H1 (cell line): ENCODE data around the gene ZNF532. TPM values are rescaled to one million over a fixed set of nuclear protein-coding genes. Genes with fewer than 3 reads are reported as not detected.

ENCODE experiments used
- CTCF ChIA-PET: fragments of 300-600 bp; sonication (Branson Sonifier 250); formaldehyde crosslinking; loops from one replicate; lab custom pipeline; 2021; ENCODE audit not compliant: partially characterized antibody; lab: Charles Lee
- POLR2A ChIA-PET: fragments of 300-600 bp; sonication (Branson Sonifier 250); formaldehyde crosslinking; loops from one replicate; lab custom pipeline; 2021; ENCODE audit warnings: inconsistent platforms; ENCODE audit not compliant: partially characterized antibody; lab: Charles Lee
- DNase-seq, 2 experiments: peaks; one replicate each; pipeline versions ENCODE4 v3.0.0 to v3.0.0-alpha.2; 2010 to 2022; ENCODE audit warnings: low spot score in 2 of 2, low read depth in 1 of 2, mixed read lengths in 1 of 2
- FAIRE-seq: peaks from 2 replicates; lab custom pipeline; 2011; peaks lifted over from hg19 to GRCh38; lab: Jason Lieb, UNC
- H2AFZ ChIP-seq: 2 replicates; pipeline ENCODE4 v1.8.1; 2012; ENCODE audit warnings: low read length, inconsistent platforms
- H2AK5ac ChIP-seq: 2 replicates; pipeline ENCODE4 v1.6.1; 2013; ENCODE audit warnings: low read depth, low read length
- H2BK120ac ChIP-seq: replicated peaks from 2 replicates; pipeline ENCODE3; 2013; ENCODE audit warnings: low read depth, low read length, inconsistent platforms
- H2BK12ac ChIP-seq: 2 replicates; pipeline ENCODE4 v1.6.1; 2013; ENCODE audit warnings: low read depth, low read length
- H2BK15ac ChIP-seq: 2 replicates; pipeline ENCODE4 v1.6.1; 2013; ENCODE audit warnings: low read length
- H2BK20ac ChIP-seq: 2 replicates; pipeline ENCODE4 v1.6.1; 2013; ENCODE audit warnings: low read length
- H2BK5ac ChIP-seq: 2 replicates; pipeline ENCODE4 v1.6.1; 2013; ENCODE audit warnings: low read depth, low read length
- H3K14ac ChIP-seq: 2 replicates; pipeline ENCODE4 v1.6.1; 2013; ENCODE audit warnings: inconsistent platforms; ENCODE audit not compliant: insufficient read length
- H3K18ac ChIP-seq: 2 replicates; pipeline ENCODE4 v1.6.1; 2013; ENCODE audit warnings: low read length; ENCODE audit errors: extremely low read depth
- H3K23ac ChIP-seq: 2 replicates; pipeline ENCODE4 v1.6.1; 2013; ENCODE audit warnings: inconsistent platforms; ENCODE audit not compliant: insufficient read length
- H3K23me2 ChIP-seq: 2 replicates; pipeline ENCODE4 v1.6.1; 2013; ENCODE audit warnings: low read depth, low read length
- H3K27ac ChIP-seq: 2 replicates; pipeline ENCODE4 v1.6.1; 2011; ENCODE audit warnings: low read depth, low read length, inconsistent platforms
- H3K27me3 ChIP-seq, 4 experiments: replicated peaks in 1 of 4; 1 replicate in 1 of 4; 2 replicates in 3 of 4; pipeline versions ENCODE4 v1.6.1 to v1.8.1; 2011 to 2013; ENCODE audit warnings: low read length in 3 of 4, mild to moderate bottlenecking in 3 of 4, inconsistent platforms in 2 of 4, mixed read lengths in 2 of 4, moderate library complexity in 1 of 4; ENCODE audit not compliant: control insufficient read depth in 3 of 4, insufficient read depth in 3 of 4; ENCODE audit errors: extremely low read depth in 1 of 4
- H3K36me3 ChIP-seq, 4 experiments: 2 replicates each; pipeline versions ENCODE4 v1.6.1 to v1.8.1; 2011 to 2013; ENCODE audit warnings: mild to moderate bottlenecking in 4 of 4, low read length in 3 of 4, moderate library complexity in 2 of 4, control low read depth in 1 of 4, inconsistent platforms in 1 of 4; ENCODE audit not compliant: insufficient read depth in 4 of 4, control insufficient read depth in 2 of 4
- H3K4ac ChIP-seq: replicated peaks from 2 replicates; pipeline ENCODE3; 2013; ENCODE audit warnings: low read length, low read depth, mixed read lengths, inconsistent platforms; ENCODE audit not compliant: insufficient read length
- H3K4me1 ChIP-seq, 4 experiments: replicated peaks in 1 of 4; 1 replicate in 1 of 4; 2 replicates in 3 of 4; pipeline versions ENCODE4 v1.6.1 to v1.8.1; 2011 to 2013; ENCODE audit warnings: low read length in 3 of 4, inconsistent platforms in 2 of 4, mixed read lengths in 1 of 4; ENCODE audit not compliant: insufficient read depth in 4 of 4, control insufficient read depth in 3 of 4
- H3K4me2 ChIP-seq, 2 experiments: 2 replicates each; pipeline versions ENCODE4 v1.6.1 to v1.8.1; 2011 to 2013; ENCODE audit warnings: low read depth in 2 of 2, low read length in 2 of 2, control low read depth in 1 of 2, inconsistent platforms in 1 of 2, mild to moderate bottlenecking in 1 of 2; ENCODE audit not compliant: insufficient read depth in 1 of 2
- H3K4me3 ChIP-seq, 4 experiments: fragments of 200-600, 300-600 bp in 1 of 4; sonication (generic), shearing (Covaris generic), sonication (Bioruptor Twin) in 1 of 4; 2 replicates each; pipeline versions ENCODE4 v1.5.1 to v1.8.1; 2011 to 2016; ENCODE audit warnings: low read length in 4 of 4, low read depth in 3 of 4, control low read depth in 2 of 4, inconsistent platforms in 2 of 4, mild to moderate bottlenecking in 2 of 4, mixed read lengths in 1 of 4, moderate library complexity in 1 of 4; ENCODE audit not compliant: insufficient read depth in 2 of 4; ENCODE audit errors: extremely low read depth in 1 of 4
- H3K56ac ChIP-seq: replicated peaks from 2 replicates; pipeline ENCODE3; 2013; ENCODE audit warnings: low read depth, mild to moderate bottlenecking, mixed read lengths, low read length, inconsistent platforms; ENCODE audit not compliant: insufficient read length
- H3K79me1 ChIP-seq: 2 replicates; pipeline ENCODE4 v1.6.1; 2013; ENCODE audit warnings: low read depth, low read length, control low read depth
- H3K79me2 ChIP-seq, 2 experiments: 2 replicates each; pipeline versions ENCODE4 v1.6.1 to v1.8.1; 2012 to 2013; ENCODE audit warnings: low read length in 2 of 2, mild to moderate bottlenecking in 2 of 2, inconsistent platforms in 1 of 2; ENCODE audit not compliant: insufficient read depth in 2 of 2, control insufficient read depth in 1 of 2
- H3K9ac ChIP-seq, 4 experiments: replicated peaks in 1 of 4; 1 replicate in 1 of 4; 2 replicates in 3 of 4; pipeline versions ENCODE4 v1.6.1 to v1.8.1; 2011 to 2013; ENCODE audit warnings: low read depth in 3 of 4, low read length in 3 of 4, control low read depth in 2 of 4, mild to moderate bottlenecking in 2 of 4, moderate library complexity in 2 of 4, inconsistent platforms in 1 of 4; ENCODE audit errors: extremely low read depth in 1 of 4
- H3K9me3 ChIP-seq, 2 experiments: 2 replicates each; pipeline versions ENCODE4 v1.6.1 to v1.8.1; 2012 to 2013; ENCODE audit warnings: mild to moderate bottlenecking in 2 of 2, moderate library complexity in 2 of 2, control low read depth in 1 of 2, inconsistent platforms in 1 of 2, low read depth in 1 of 2, low read length in 1 of 2, mixed read lengths in 1 of 2; ENCODE audit not compliant: insufficient read depth in 2 of 2
- H4K20me1 ChIP-seq, 2 experiments: replicated peaks in 1 of 2; 2 replicates each; pipeline versions ENCODE3 to v1.8.1; 2011 to 2013; ENCODE audit warnings: inconsistent platforms in 2 of 2, low read length in 2 of 2, mild to moderate bottlenecking in 1 of 2; ENCODE audit not compliant: insufficient read depth in 2 of 2, control insufficient read depth in 1 of 2
- H4K5ac ChIP-seq: 2 replicates; pipeline ENCODE4 v1.6.1; 2013; ENCODE audit warnings: low read length, low read depth, mixed read lengths, inconsistent platforms; ENCODE audit not compliant: insufficient read length
- H4K8ac ChIP-seq: 2 replicates; pipeline ENCODE4 v1.8.0; 2013; ENCODE audit warnings: mild to moderate bottlenecking, moderate library complexity, low read length, inconsistent platforms; ENCODE audit not compliant: insufficient read depth; ENCODE audit errors: extremely low read depth
- H4K91ac ChIP-seq: replicated peaks from 2 replicates; pipeline ENCODE3; 2013; ENCODE audit warnings: low read length, mixed read lengths, inconsistent platforms; ENCODE audit not compliant: insufficient read length
- ASH2L ChIP-seq: fragments of 200-600, 300-600 bp; sonication (generic); IDR thresholded peaks from one replicate; pipeline ENCODE4 v1.7.1; 2017; ENCODE audit warnings: low read length
- ATF3 ChIP-seq: IDR thresholded peaks from 2 replicates; pipeline ENCODE4 v1.6.1; 2011; ENCODE audit warnings: low read depth, mild to moderate bottlenecking, low read length; ENCODE audit not compliant: insufficient read depth
- CHD2 ChIP-seq: IDR thresholded peaks from 2 replicates; pipeline ENCODE4 v1.6.1; 2012; ENCODE audit warnings: low read length, improper control_type of control experiment
- JUND ChIP-seq: IDR thresholded peaks from 2 replicates; pipeline ENCODE4 v1.6.1; 2011; ENCODE audit warnings: mild to moderate bottlenecking, improper control_type of control experiment, low read length
- NANOG ChIP-seq: IDR thresholded peaks from 2 replicates; pipeline ENCODE4 v1.6.1; 2011; ENCODE audit warnings: low read length, low read depth, mild to moderate bottlenecking, inconsistent platforms; ENCODE audit not compliant: insufficient read depth, poor library complexity, severe bottlenecking
- SRF ChIP-seq: IDR thresholded peaks from 2 replicates; pipeline ENCODE4 v1.6.1; 2011; ENCODE audit warnings: mild to moderate bottlenecking, low read depth, low read length, moderate library complexity
- TAF7 ChIP-seq: optimal IDR thresholded peaks from 2 replicates; pipeline ENCODE3; 2011; ENCODE audit warnings: low read depth, mild to moderate bottlenecking, inconsistent platforms, low read length, moderate library complexity, borderline replicate concordance
- WGBS, 2 experiments: shearing (Covaris generic) in 1 of 2; methylation state at CpG; one replicate each; pipeline versions ENCODE4 v1.1.6 to v1.1.7; 2013 to 2015; ENCODE audit warnings: low lambda C conversion rate in 2 of 2, mixed read lengths in 2 of 2, inconsistent platforms in 1 of 2, low coverage in 1 of 2, missing lambda C conversion rate in 1 of 2; ENCODE audit not compliant: insufficient replicate concordance in 2 of 2, insufficient coverage in 1 of 2, insufficient read length in 1 of 2; ENCODE audit errors: extremely low coverage in 1 of 2, missing lambda C conversion rate in 1 of 2; 5-methylcytosine and 5-hydroxymethylcytosine counted together
- polyA plus RNA-seq, 7 experiments: library from polyadenylated mRNA; depleted of rRNA in 3 of 7; stranded (reverse) in 5 of 7; unstranded in 2 of 7; fragments of >200 nt in 5 of 7; fragments of 200-250 nt in 2 of 7; gene quantifications; 1 replicate in 5 of 7; 2 replicates in 1 of 7; 4 replicates in 1 of 7; pipeline versions ENCODE4 v1.2.1 to v1.2.3, GENCODE V29; 2011 to 2013; ENCODE audit warnings: missing spikeins in 2 of 7, mixed read lengths in 2 of 7
- total RNA-seq: library from RNA; stranded (reverse); fragmentation: NEBNext Ultra II Directional; extraction: Animal tissue kit (Norgen Biotek cat#: 25700); gene quantifications from 2 replicates; pipeline ENCODE4 v1.2.1, GENCODE V29; 2021

ZNF532 gene
- total and polyA plus RNA-seq, 2 of the 8 experiments (the other 6 are each of a cell fraction or from before 2014, with no cell fraction given): 143 to 240 TPM

GRCh38 chr18:58953627-58954026, 89.0 kb downstream of the ZNF532 start:
- Histone ChIP-seq H3K18ac (no peak overlapping the region), H2BK120ac (no peak overlapping the region), H3K9me3 (no peaks in the 10 kb centered on the region), H3K4me3 (no peak overlapping the region), H3K4me1 (no peaks in the 10 kb centered on the region), H4K5ac (no peak overlapping the region), H3K56ac (no peak overlapping the region), H3K79me1 (no peaks in the 10 kb centered on the region; the same call in 1 of the 2 replicates), H2AK5ac (no peak overlapping the region), H3K27ac (no peak overlapping the region), H3K9ac (no peak overlapping the region), H2BK5ac (no peak overlapping the region), H3K4ac (no peak overlapping the region)
- TF ChIP-seq TAF7 (no peak), NANOG (no peak), CHD2 (no peak), JUND (no peak), ATF3 (no peak), ASH2L (no peak), SRF (no peak)
- TF ChIP-seq, all 59 proteins: peak for 0
- DNase-seq: no peak
- Histone ChIP-seq H2BK12ac (no peak overlapping the region), H3K14ac (no peak overlapping the region), H3K23me2 (no peaks in the 10 kb centered on the region), H2AFZ (no peak overlapping the region), H3K23ac (no peak overlapping the region), H4K91ac (no peak overlapping the region), H3K36me3 (peaks cover 9 to 86% (median 47%) of the 10 kb centered on the region in 4 experiments), H3K27me3 (no peaks in the 10 kb centered on the region), H4K8ac (no peak overlapping the region), H4K20me1 (no peaks in the 10 kb centered on the region), H3K4me2 (no peak overlapping the region), H2BK15ac (no peak overlapping the region), H2BK20ac (no peak overlapping the region), H3K79me2 (peaks cover 0 to 61% of the 10 kb centered on the region in 2 experiments; a peak in 2 of 4 replicates)
- WGBS, 2 experiments: 93% methylated on average over 3 of the region's 3 CpGs; no CpG with 5 or more reads in 1 of the 2 experiments
- ChIA-PET CTCF (interaction anchor here (1.3 to 1.8 kb wide), 3 partner anchors 103 to 181 kb away, joined by 3 to 5 read pairs (median 3); no protein-coding TSS in a partner anchor), POLR2A (no interaction called here)
- no peak for FAIRE-seq
